A673 (cell line): ENCODE results near the gene ALDH5A1.

Experiments used
- EZH2 ChIP-seq: fragments of 200-600 bp; sonication (generic); IDR thresholded peaks from 2 replicates; pipeline ENCODE4 v1.6.1; 2017; ENCODE audit warnings: borderline replicate concordance, low read depth, mild to moderate bottlenecking, mixed read lengths, antibody characterized with exemption, low read length; ENCODE audit not compliant: poor library complexity, severe bottlenecking
- TF ChIP-seq, protein P1 (sequence below): fragments of 300-800, 200-600 bp; sonication (generic); conservative IDR thresholded peaks from 2 replicates; pipeline ENCODE4 v1.5.1; 2017; ENCODE audit warnings: low read depth, mild to moderate bottlenecking, antibody characterized with exemption, low read length, moderate library complexity, mixed read lengths

DNA sequence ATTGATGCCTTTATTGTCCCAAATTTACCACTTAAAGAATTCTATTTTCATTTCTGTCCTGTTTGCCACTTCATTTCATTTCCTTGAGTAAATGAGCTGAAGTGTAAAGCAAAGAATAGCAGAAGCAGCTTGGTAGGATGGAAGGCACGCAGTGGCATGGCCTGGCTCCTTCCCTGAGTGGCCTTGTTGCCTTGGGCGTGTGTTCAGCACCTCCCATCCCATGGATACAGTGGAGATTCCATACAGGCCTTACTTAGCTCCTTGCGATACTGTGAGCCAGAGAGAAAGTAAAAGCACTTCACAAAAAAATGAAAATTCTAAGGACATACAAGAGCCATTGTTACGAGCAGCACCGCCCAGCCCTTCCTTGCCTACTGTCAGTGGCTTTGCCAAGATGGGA, 39.6 kb downstream of the ALDH5A1 start:
- TF ChIP-seq, protein P1, sequence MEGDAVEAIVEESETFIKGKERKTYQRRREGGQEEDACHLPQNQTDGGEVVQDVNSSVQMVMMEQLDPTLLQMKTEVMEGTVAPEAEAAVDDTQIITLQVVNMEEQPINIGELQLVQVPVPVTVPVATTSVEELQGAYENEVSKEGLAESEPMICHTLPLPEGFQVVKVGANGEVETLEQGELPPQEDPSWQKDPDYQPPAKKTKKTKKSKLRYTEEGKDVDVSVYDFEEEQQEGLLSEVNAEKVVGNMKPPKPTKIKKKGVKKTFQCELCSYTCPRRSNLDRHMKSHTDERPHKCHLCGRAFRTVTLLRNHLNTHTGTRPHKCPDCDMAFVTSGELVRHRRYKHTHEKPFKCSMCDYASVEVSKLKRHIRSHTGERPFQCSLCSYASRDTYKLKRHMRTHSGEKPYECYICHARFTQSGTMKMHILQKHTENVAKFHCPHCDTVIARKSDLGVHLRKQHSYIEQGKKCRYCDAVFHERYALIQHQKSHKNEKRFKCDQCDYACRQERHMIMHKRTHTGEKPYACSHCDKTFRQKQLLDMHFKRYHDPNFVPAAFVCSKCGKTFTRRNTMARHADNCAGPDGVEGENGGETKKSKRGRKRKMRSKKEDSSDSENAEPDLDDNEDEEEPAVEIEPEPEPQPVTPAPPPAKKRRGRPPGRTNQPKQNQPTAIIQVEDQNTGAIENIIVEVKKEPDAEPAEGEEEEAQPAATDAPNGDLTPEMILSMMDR: no peak
- TF ChIP-seq EZH2: no peak
